Measurements from ENCODE around the gene PLGRKT.
"Not testable (repeated sequence)": the region's sequence is repeated elsewhere in the genome, so short reads cannot be mapped to it uniquely, and the experiment has no call there.

PLGRKT gene

GRCh38 chr9:5429873-5430564, 7.7 kb downstream of the PLGRKT start:
- no peak for FAIRE-seq

GRCh38 chr9:5428794-5429528, 8.8 kb downstream of the PLGRKT start:
- no peak for FAIRE-seq

GRCh38 chr9:5428172-5428571, 9.6 kb downstream of the PLGRKT start:
- FAIRE-seq = no peak

GRCh38 chr9:5427005-5427404, 10.7 kb downstream of the PLGRKT start:
- FAIRE-seq = no peak

GRCh38 chr9:5425006-5425628, 12.6 kb downstream of the PLGRKT start:
- FAIRE-seq = peak; percentile 57

- FAIRE-seq = no peak
Measured at GRCh38 chr9:5422276-5422675, 15.4 kb downstream of the PLGRKT start.

- FAIRE-seq = no peak
Measured at GRCh38 chr9:5421163-5421562, 16.6 kb downstream of the PLGRKT start.

GRCh38 chr9:5419987-5420386, 17.7 kb downstream of the PLGRKT start:
- no peak for FAIRE-seq

- no peak for FAIRE-seq
Measured at GRCh38 chr9:5418481-5418880, 19.2 kb downstream of the PLGRKT start.

GRCh38 chr9:5416953-5417352, 20.8 kb downstream of the PLGRKT start:
- FAIRE-seq = no peak

- no peak for FAIRE-seq
Measured at GRCh38 chr9:5408596-5408995, 29.1 kb downstream of the PLGRKT start.

GRCh38 chr9:5402217-5402616, 35.5 kb downstream of the PLGRKT start:
- FAIRE-seq = no peak

- not testable (repeated sequence) for FAIRE-seq
Measured at GRCh38 chr9:5397547-5397946, 40.2 kb downstream of the PLGRKT start.

- FAIRE-seq = no peak
Measured at GRCh38 chr9:5395428-5395827, 42.3 kb downstream of the PLGRKT start.

GRCh38 chr9:5393976-5394375, 43.7 kb downstream of the PLGRKT start:
- FAIRE-seq = not testable (repeated sequence)

GRCh38 chr9:5393497-5393896, 44.2 kb downstream of the PLGRKT start:
- FAIRE-seq = peak; percentile 66

GRCh38 chr9:5392285-5392684, 45.4 kb downstream of the PLGRKT start:
- no peak for FAIRE-seq

GRCh38 chr9:5389109-5389732, 48.5 kb downstream of the PLGRKT start:
- no peak for FAIRE-seq

- FAIRE-seq = no peak
Measured at GRCh38 chr9:5388026-5388819, 49.5 kb downstream of the PLGRKT start.

GRCh38 chr9:5384436-5384835, 53.3 kb downstream of the PLGRKT start:
- no peak for FAIRE-seq

GRCh38 chr9:5382479-5382878, 55.2 kb downstream of the PLGRKT start:
- FAIRE-seq = no peak

- FAIRE-seq = no peak
Measured at GRCh38 chr9:5375790-5376477, 61.8 kb downstream of the PLGRKT start.
